Caco-2 (cell line): ENCODE data around the gene PLLP. TPM values are rescaled to one million over a fixed set of nuclear protein-coding genes. Genes with fewer than 3 reads are reported as not detected.
A peak's percentile ranks its signal among the peaks of the same experiment; 100 is the strongest.

ENCODE experiments used
- BruUV-seq: library from RNA; stranded (reverse); fragments of 400-500 nt; replicated peaks from 2 replicates; lab custom pipeline; 2021; lab: Mats Ljungman, UMichigan
- CTCF ChIA-PET: fragments of 300-600 bp; sonication (Branson Sonifier 250); formaldehyde crosslinking; loops from one replicate; lab custom pipeline; 2022; ENCODE audit warnings: antibody characterized with exemption; lab: Charles Lee
- POLR2A ChIA-PET: fragments of 300-600 bp; sonication (Branson Sonifier 250); formaldehyde crosslinking; loops from one replicate; lab custom pipeline; 2022; ENCODE audit warnings: antibody characterized with exemption; lab: Charles Lee
- DNase-seq, 2 experiments: peaks; one replicate each; pipeline versions ENCODE4 v3.0.0 to v3.0.0-alpha.2; 2020 to 2022
- H3K27me3 ChIP-seq: replicated peaks from 2 replicates; pipeline ENCODE4 v1.6.0; 2011; ENCODE audit warnings: low read length; ENCODE audit not compliant: control insufficient read depth, insufficient read depth
- H3K36me3 ChIP-seq: 2 replicates; pipeline ENCODE4 v1.5.1; 2011; ENCODE audit warnings: low read length; ENCODE audit not compliant: control insufficient read depth, insufficient read depth
- H3K4me1 ChIP-seq: fragments of 250-450 bp; sonication (Bioruptor Pico); 2 replicates; pipeline ENCODE4 v1.5.1; 2020; ENCODE audit warnings: mild to moderate bottlenecking
- H3K4me3 ChIP-seq: 2 replicates; pipeline ENCODE4 v1.5.1; 2011; ENCODE audit warnings: low read depth, mild to moderate bottlenecking, control low read depth, low read length
- H3K9me3 ChIP-seq: fragments of 250-450 bp; sonication (Bioruptor Pico); 2 replicates; pipeline ENCODE4 v1.5.1; 2020; ENCODE audit warnings: mild to moderate bottlenecking, moderate library complexity
- H3K27ac Mint-ChIP-seq: one replicate; pipeline ENCODE4 v1.8.0; 2022; ENCODE audit warnings: mixed read lengths; ENCODE audit not compliant: unreplicated experiment
- H3K27me3 Mint-ChIP-seq: one replicate; pipeline ENCODE4 v1.8.0; 2022; ENCODE audit warnings: mixed read lengths; ENCODE audit not compliant: insufficient read depth, unreplicated experiment
- H3K36me3 Mint-ChIP-seq: one replicate; pipeline ENCODE4 v1.8.0; 2022; ENCODE audit warnings: mild to moderate bottlenecking, mixed read lengths; ENCODE audit not compliant: insufficient read depth, unreplicated experiment
- H3K4me1 Mint-ChIP-seq: one replicate; pipeline ENCODE4 v1.8.0; 2022; ENCODE audit warnings: low read depth, mixed read lengths; ENCODE audit not compliant: unreplicated experiment
- H3K4me3 Mint-ChIP-seq: one replicate; pipeline ENCODE4 v1.8.0; 2022; ENCODE audit warnings: mild to moderate bottlenecking, moderate library complexity, mixed read lengths; ENCODE audit not compliant: unreplicated experiment
- H3K9me3 Mint-ChIP-seq: one replicate; pipeline ENCODE4 v1.8.0; 2022; ENCODE audit warnings: mixed read lengths; ENCODE audit not compliant: unreplicated experiment
- intact Hi-C: fragments of 100-400 bp; cut with micrococcal nuclease; formaldehyde crosslinking; loops from one replicate; pipeline ENCODE4 v1.10.0; 2022; ENCODE audit not compliant: unreplicated experiment
- total RNA-seq: library from RNA; stranded (reverse); gene quantifications from 2 replicates; pipeline ENCODE4 v1.2.3, GENCODE V29; 2022
- TF ChIP-seq, protein P1 (sequence below), 2 experiments: fragments of 200-600 bp in 1 of 2; IDR thresholded peaks; 1 replicate in 1 of 2; 2 replicates in 1 of 2; pipeline versions ENCODE4 v1.5.1 to v1.8.0; 2011 to 2022; ENCODE audit warnings: antibody characterized with exemption in 1 of 2, control low read depth in 1 of 2, inconsistent platforms in 1 of 2, low read depth in 1 of 2, low read length in 1 of 2, mild to moderate bottlenecking in 1 of 2, moderate library complexity in 1 of 2; ENCODE audit not compliant: insufficient read depth in 1 of 2, severe bottlenecking in 1 of 2, unreplicated experiment in 1 of 2

PLLP gene
- total RNA-seq, 1 experiment from 2014 or later: 53.0 TPM

DNA sequence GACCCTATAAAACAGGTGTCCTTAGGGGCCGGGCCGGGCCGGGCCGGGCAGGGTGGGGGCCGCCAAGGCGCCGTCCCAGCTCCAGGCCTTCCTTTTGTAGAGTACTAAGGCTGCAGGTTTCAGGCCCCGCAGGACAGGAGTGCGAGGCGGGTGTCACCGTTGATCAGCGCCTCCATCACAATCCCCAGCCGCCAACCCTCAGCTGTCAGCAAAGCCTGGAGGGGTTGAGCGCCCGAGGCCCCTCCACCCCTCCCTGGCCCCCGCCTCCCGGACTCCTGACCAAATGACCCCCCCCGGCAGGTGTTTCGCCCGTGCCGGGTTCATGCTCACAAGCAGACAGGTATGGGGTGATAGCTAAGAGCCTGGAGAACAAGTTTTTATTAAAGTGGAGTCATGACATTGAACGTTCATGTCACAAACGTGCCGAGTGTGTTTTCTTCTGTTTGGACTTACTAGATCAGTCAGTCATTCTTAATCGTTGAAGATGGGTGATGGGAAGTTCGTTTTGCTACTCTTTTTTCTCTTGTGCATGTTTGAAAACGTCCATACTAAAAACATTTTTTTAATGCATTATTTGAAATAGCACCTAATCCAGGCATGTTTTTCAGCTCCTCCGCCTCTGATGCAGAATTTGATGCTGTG lies 38.9 kb downstream of the PLLP start:
- no TSS peak for BruUV-seq
- TF ChIP-seq, protein P1, sequence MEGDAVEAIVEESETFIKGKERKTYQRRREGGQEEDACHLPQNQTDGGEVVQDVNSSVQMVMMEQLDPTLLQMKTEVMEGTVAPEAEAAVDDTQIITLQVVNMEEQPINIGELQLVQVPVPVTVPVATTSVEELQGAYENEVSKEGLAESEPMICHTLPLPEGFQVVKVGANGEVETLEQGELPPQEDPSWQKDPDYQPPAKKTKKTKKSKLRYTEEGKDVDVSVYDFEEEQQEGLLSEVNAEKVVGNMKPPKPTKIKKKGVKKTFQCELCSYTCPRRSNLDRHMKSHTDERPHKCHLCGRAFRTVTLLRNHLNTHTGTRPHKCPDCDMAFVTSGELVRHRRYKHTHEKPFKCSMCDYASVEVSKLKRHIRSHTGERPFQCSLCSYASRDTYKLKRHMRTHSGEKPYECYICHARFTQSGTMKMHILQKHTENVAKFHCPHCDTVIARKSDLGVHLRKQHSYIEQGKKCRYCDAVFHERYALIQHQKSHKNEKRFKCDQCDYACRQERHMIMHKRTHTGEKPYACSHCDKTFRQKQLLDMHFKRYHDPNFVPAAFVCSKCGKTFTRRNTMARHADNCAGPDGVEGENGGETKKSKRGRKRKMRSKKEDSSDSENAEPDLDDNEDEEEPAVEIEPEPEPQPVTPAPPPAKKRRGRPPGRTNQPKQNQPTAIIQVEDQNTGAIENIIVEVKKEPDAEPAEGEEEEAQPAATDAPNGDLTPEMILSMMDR (IDR thresholded peaks at IDR 0.05; ENCODE audit: insufficient read depth in 1 of 2, low read depth in 1 of 2, low read length in 1 of 2, severe bottlenecking in 1 of 2, unreplicated experiment in 1 of 2): no peak
- CTCF ChIA-PET: interaction anchor here (1.0 to 1.4 kb wide), 5 partner anchors 38 to 203 kb away, joined by 3 to 7 read pairs (median 5); no protein-coding TSS in a partner anchor

DNA sequence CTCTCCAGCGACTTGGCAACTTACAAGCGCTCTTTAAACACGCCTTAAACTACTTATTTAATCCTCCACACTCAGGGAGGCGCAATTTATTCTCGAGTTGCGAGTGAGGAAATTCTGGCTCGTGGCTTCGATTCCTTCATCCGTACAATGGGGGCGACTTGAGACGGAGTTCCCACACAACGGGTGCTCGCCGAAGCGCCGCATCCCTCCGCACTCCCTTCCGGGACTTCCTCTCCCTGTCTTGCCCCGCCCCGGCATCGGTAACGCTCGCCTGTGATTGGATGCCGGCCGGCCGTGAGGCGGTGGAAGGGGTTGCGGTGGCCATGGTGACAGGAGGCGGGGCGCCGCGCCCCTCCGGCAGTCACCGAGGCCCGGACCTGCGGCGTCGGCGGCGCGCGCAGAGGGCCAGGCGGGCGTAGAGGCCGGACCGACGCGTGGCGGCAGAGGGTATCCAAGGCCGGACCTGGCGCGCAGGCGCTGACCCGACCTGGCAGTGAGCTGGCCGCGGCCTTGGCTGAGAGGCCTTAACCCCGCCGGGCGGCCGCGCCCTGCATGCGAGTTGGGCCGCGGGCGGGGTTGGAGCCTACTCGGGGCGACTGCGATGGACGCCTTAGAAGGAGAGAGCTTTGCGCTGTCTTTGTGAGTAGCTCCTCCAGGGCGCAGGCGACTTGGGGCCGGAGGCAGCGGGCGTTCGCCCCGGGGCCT lies 39.6 kb downstream of the PLLP start, which contains the start of gene ARL2BP:
Gene ARL2BP, plus strand, starts transcription at position 493 of the 705 bp plus-strand sequence. Its CDS starts 109 bp downstream, at position 602.
- Mint-ChIP-seq H3K27ac (peak within 1 kb of the TSS; percentile 87), H3K9me3 (no peaks in the 10 kb centered on the region), H3K4me1 (peaks cover 8% of the 10 kb centered on the region), H3K4me3 (peak within 1 kb of the TSS; percentile 85), H3K27me3 (no peaks in the 10 kb centered on the region), H3K36me3 (peaks cover 56% of the 10 kb centered on the region)
- no TSS peak for BruUV-seq
- POLR2A ChIA-PET: interaction anchor here (0.5 to 2.3 kb wide), 12 partner anchors 9 to 459 kb away, joined by 3 to 9 read pairs (median 4); partner anchors contain the start of genes CIAPIN1, COQ9, PSME3IP1 and RSPRY1
- H3K9me3 ChIP-seq: no peaks in the 10 kb centered on the region
- H3K4me1 ChIP-seq: no peaks in the 10 kb centered on the region
- TF ChIP-seq, protein P1 (IDR thresholded peaks at IDR 0.05; ENCODE audit: insufficient read depth in 1 of 2, low read depth in 1 of 2, low read length in 1 of 2, severe bottlenecking in 1 of 2, unreplicated experiment in 1 of 2): peak in 1 of 2 experiments; percentile 10
- peak; percentile 99 to 100 for DNase-seq
- no peaks in the 10 kb centered on the region for H3K27me3 ChIP-seq
- CTCF ChIA-PET: interaction anchor here (1.0 to 1.4 kb wide), 5 partner anchors 39 to 204 kb away, joined by 3 to 7 read pairs (median 5); no protein-coding TSS in a partner anchor
- intact Hi-C loops: loop anchor here (1.0 to 2.0 kb wide), 5 partner anchors 35 to 172 kb away; partner anchors contain the start of genes PSME3IP1 and RSPRY1
- H3K36me3 ChIP-seq: 0 out of 2 replicates have a peak, but pooled peaks cover 2% of the 10 kb centered on the region
- H3K4me3 ChIP-seq: peak within 1 kb of the TSS; percentile 51

More for the DNA sequence above, 38.9 kb downstream of the PLLP start:
- H3K4me3 Mint-ChIP-seq: peak overlapping the region; percentile 85
- DNase-seq: peak; percentile 70 to 71
- intact Hi-C loops: loop anchor here (1.0 to 2.0 kb wide), 5 partner anchors 35 to 172 kb away; partner anchors contain the start of genes PSME3IP1 and RSPRY1
- peaks cover 7% of the 10 kb centered on the region for H3K4me1 Mint-ChIP-seq
- H3K36me3 Mint-ChIP-seq: peaks cover 55% of the 10 kb centered on the region
- no peaks in the 10 kb centered on the region for H3K27me3 Mint-ChIP-seq
- no peaks in the 10 kb centered on the region for H3K27me3 ChIP-seq
- H3K4me3 ChIP-seq: peak overlapping the region; percentile 48
- peak overlapping the region; percentile 87 for H3K27ac Mint-ChIP-seq
- H3K36me3 ChIP-seq: 0 out of 2 replicates have a peak, but pooled peaks cover 2% of the 10 kb centered on the region
- H3K9me3 ChIP-seq: no peaks in the 10 kb centered on the region
- no peaks in the 10 kb centered on the region for H3K4me1 ChIP-seq
- POLR2A ChIA-PET: interaction anchor here (0.6 to 2.3 kb wide), 13 partner anchors 10 to 458 kb away, joined by 3 to 9 read pairs (median 5); partner anchors contain the start of genes CIAPIN1, COQ9, PSME3IP1 and RSPRY1
- H3K9me3 Mint-ChIP-seq: no peaks in the 10 kb centered on the region

DNA sequence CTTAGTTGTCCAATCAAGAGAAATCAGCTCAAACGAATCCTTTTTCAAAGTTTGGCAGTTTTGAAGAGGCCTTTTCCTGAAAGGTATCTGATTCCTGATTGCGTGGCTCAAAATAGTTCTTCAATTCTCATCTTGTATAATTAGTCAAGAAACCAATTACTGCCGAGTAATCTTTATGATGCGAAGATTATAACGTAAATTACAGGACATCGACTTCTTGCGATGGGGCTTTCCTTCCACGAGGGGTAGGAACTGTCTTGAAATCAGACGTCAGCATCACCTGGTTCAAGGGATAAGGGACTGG lies 40.1 kb downstream of the PLLP start:
- no peak for DNase-seq
- Mint-ChIP-seq H3K27ac (peak overlapping the region; percentile 87), H3K9me3 (no peaks in the 10 kb centered on the region), H3K27me3 (no peaks in the 10 kb centered on the region), H3K4me3 (peak overlapping the region; percentile 85), H3K4me1 (peaks cover 8% of the 10 kb centered on the region), H3K36me3 (peaks cover 55% of the 10 kb centered on the region)
- TF ChIP-seq, protein P1 (IDR thresholded peaks at IDR 0.05; ENCODE audit: insufficient read depth in 1 of 2, low read depth in 1 of 2, low read length in 1 of 2, severe bottlenecking in 1 of 2, unreplicated experiment in 1 of 2): no peak
- POLR2A ChIA-PET: interaction anchor here (0.5 to 2.3 kb wide), 6 partner anchors 30 to 58 kb away, joined by 3 to 9 read pairs (median 6); partner anchors contain the start of genes PSME3IP1 and RSPRY1
- BruUV-seq: TSS peak; percentile 86
- Histone ChIP-seq H3K9me3 (no peaks in the 10 kb centered on the region), H3K36me3 (no peaks in the 10 kb centered on the region), H3K4me3 (peak overlapping the region; percentile 51), H3K4me1 (no peaks in the 10 kb centered on the region), H3K27me3 (no peaks in the 10 kb centered on the region)
- intact Hi-C loops: loop anchor here (2.0 kb wide), 2 partner anchors 50 to 58 kb away; partner anchors contain the start of genes PSME3IP1 and RSPRY1
- CTCF ChIA-PET: interaction anchor here (1.0 to 1.4 kb wide), 2 partner anchors 56 to 178 kb away, joined by 5 to 7 read pairs; no protein-coding TSS in a partner anchor
